ENCODE results near the gene GAP43. TPM values are rescaled to one million over a fixed set of nuclear protein-coding genes. Genes with fewer than 3 reads are reported as not detected.

The GAP43 gene
- total RNA-seq, 2 donors from 2014 or later = 0.54 to 1.8 TPM

- no peak overlapping the region for H3K9ac ChIP-seq (ENCODE audit: low read depth in 2 of 2, low read length in 2 of 2)
- H3K27ac ChIP-seq = no peak overlapping the region
- DNase-seq = no peak
- H3K9me3 ChIP-seq = no peaks in the 10 kb centered on the region
- H3K4me1 ChIP-seq = no peaks in the 10 kb centered on the region
- H3K36me3 ChIP-seq = no peaks in the 10 kb centered on the region
- TF ChIP-seq CTCF (IDR thresholded peaks at IDR 0.05) = no peak
- intact Hi-C loops (cut with DNase I) = no loop called here
- no peak overlapping the region for H3K4me3 ChIP-seq
- H3K27me3 ChIP-seq = no peaks in the 10 kb centered on the region
Observed at GRCh38 chr3:115602194-115602593, 21.1 kb upstream of the GAP43 start.

- Histone ChIP-seq H3K4me3 (no peak overlapping the region), H3K9ac (ENCODE audit: low read depth in 2 of 2, low read length in 2 of 2) (no peak overlapping the region), H3K27me3 (no peaks in the 10 kb centered on the region), H3K27ac (no peak overlapping the region), H3K9me3 (no peaks in the 10 kb centered on the region), H3K4me1 (no peaks in the 10 kb centered on the region), H3K36me3 (no peaks in the 10 kb centered on the region)
- intact Hi-C loops (cut with DNase I) = no loop called here
- no peak for TF ChIP-seq CTCF (IDR thresholded peaks at IDR 0.05)
- no peak for DNase-seq
Observed at GRCh38 chr3:115611630-115612029, 11.7 kb upstream of the GAP43 start.

- H3K27ac ChIP-seq = no peak overlapping the region
- H3K4me1 ChIP-seq = no peaks in the 10 kb centered on the region
- intact Hi-C loops (cut with DNase I) = no loop called here
- H3K27me3 ChIP-seq = no peaks in the 10 kb centered on the region
- H3K36me3 ChIP-seq = no peaks in the 10 kb centered on the region
- no peak overlapping the region for H3K4me3 ChIP-seq
- no peak for TF ChIP-seq CTCF (IDR thresholded peaks at IDR 0.05)
- H3K9me3 ChIP-seq = no peaks in the 10 kb centered on the region
- no peak overlapping the region for H3K9ac ChIP-seq (ENCODE audit: low read depth in 2 of 2, low read length in 2 of 2)
- DNase-seq = no peak
Observed at GRCh38 chr3:115615001-115615814, 8.1 kb upstream of the GAP43 start.

- Histone ChIP-seq H3K36me3 (no peaks in the 10 kb centered on the region), H3K27me3 (no peaks in the 10 kb centered on the region), H3K4me3 (no peak overlapping the region), H3K9me3 (no peaks in the 10 kb centered on the region), H3K9ac (ENCODE audit: low read depth in 2 of 2, low read length in 2 of 2) (no peak overlapping the region), H3K27ac (no peak overlapping the region), H3K4me1 (no peaks in the 10 kb centered on the region)
- DNase-seq = no peak
- no peak for TF ChIP-seq CTCF (IDR thresholded peaks at IDR 0.05)
- intact Hi-C loops (cut with DNase I) = no loop called here
Observed at GRCh38 chr3:115616461-115616860, 6.8 kb upstream of the GAP43 start.

- intact Hi-C loops (cut with DNase I) = no loop called here
- no peaks in the 10 kb centered on the region for H3K9me3 ChIP-seq
- no peak for TF ChIP-seq CTCF (IDR thresholded peaks at IDR 0.05)
- no peak for DNase-seq
- H3K4me3 ChIP-seq = no peak overlapping the region
- no peak overlapping the region for H3K27ac ChIP-seq
- no peaks in the 10 kb centered on the region for H3K36me3 ChIP-seq
- no peak overlapping the region for H3K9ac ChIP-seq (ENCODE audit: low read depth in 2 of 2, low read length in 2 of 2)
- H3K4me1 ChIP-seq = no peaks in the 10 kb centered on the region
- H3K27me3 ChIP-seq = no peaks in the 10 kb centered on the region
Observed at GRCh38 chr3:115617591-115617990, 5.7 kb upstream of the GAP43 start.

Measured in colonic mucosa (tissue), 4 donors.